Measurements from ENCODE around the gene NOXO1. TPM values are rescaled to one million over a fixed set of nuclear protein-coding genes. Genes with fewer than 3 reads are reported as not detected.

The NOXO1 gene
- total and polyA plus RNA-seq, 4 donors, result 0.28 to 7.3 (median 3.2) TPM

DNA sequence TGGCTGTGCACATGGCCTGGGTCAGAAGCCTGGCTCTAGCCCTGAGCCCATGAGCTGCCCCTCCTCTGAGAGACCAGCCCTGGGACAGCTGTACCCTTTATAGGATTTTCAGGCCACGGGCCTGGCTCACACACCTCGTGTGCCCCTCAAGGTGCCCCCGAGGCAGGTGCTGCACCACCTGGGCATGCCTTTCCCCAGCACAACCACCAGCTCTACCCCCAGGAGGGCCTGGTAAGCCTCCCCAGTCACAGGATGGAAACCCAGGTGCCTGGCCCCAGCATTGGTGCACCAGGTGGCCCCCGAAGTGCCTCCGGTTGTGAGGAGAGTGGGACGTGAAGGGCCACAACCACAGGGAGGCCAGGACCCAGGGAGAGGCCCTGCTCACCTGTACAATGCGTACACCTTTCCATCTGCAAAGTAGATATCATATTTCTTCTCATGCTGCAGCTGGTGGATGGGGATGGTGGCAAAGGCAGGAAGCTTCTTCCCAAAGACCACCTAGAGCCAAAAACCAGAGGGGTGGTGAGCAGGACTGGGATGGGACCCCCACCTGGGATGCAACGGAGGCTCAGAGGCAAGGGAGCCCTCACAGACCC, 22.1 kb upstream of the NOXO1 start:
- Histone ChIP-seq H3K9me3 (ENCODE audit: control insufficient read depth in 4 of 4, insufficient read depth in 3 of 4, low read length in 3 of 4) (no peaks in the 10 kb centered on the region), H3K9ac (ENCODE audit: insufficient read depth in 1 of 2, low read length in 2 of 2) (no peak overlapping the region), H3K4me3 (no peak overlapping the region), H3K27ac (ENCODE audit: low read depth in 1 of 2, low read length in 1 of 2) (no peak overlapping the region), H3K4me1 (ENCODE audit: control insufficient read depth in 5 of 5, insufficient read depth in 5 of 5, low read length in 5 of 5) (peaks cover 0 to 40% (median 12%) of the 10 kb centered on the region in 5 donors), H3K27me3 (ENCODE audit: control insufficient read depth in 3 of 3, insufficient read depth in 3 of 3, low read length in 2 of 3) (no peaks in the 10 kb centered on the region), H3K36me3 (ENCODE audit: control insufficient read depth in 4 of 4, insufficient read depth in 4 of 4, low read length in 4 of 4) (peaks cover 3 to 54% (median 23%) of the 10 kb centered on the region in 4 donors)
- no peak for DNase-seq
- TF ChIP-seq, protein P1, sequence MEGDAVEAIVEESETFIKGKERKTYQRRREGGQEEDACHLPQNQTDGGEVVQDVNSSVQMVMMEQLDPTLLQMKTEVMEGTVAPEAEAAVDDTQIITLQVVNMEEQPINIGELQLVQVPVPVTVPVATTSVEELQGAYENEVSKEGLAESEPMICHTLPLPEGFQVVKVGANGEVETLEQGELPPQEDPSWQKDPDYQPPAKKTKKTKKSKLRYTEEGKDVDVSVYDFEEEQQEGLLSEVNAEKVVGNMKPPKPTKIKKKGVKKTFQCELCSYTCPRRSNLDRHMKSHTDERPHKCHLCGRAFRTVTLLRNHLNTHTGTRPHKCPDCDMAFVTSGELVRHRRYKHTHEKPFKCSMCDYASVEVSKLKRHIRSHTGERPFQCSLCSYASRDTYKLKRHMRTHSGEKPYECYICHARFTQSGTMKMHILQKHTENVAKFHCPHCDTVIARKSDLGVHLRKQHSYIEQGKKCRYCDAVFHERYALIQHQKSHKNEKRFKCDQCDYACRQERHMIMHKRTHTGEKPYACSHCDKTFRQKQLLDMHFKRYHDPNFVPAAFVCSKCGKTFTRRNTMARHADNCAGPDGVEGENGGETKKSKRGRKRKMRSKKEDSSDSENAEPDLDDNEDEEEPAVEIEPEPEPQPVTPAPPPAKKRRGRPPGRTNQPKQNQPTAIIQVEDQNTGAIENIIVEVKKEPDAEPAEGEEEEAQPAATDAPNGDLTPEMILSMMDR (IDR thresholded peaks at IDR 0.05; ENCODE audit: control extremely low read depth, extremely low read depth), result no peak
- WGBS, 2 donors, result 84 to 89% methylated on average over 8 of the region's 8 CpGs
- no peak for ATAC-seq (ENCODE audit: insufficient read depth, low FRiP score)

DNA sequence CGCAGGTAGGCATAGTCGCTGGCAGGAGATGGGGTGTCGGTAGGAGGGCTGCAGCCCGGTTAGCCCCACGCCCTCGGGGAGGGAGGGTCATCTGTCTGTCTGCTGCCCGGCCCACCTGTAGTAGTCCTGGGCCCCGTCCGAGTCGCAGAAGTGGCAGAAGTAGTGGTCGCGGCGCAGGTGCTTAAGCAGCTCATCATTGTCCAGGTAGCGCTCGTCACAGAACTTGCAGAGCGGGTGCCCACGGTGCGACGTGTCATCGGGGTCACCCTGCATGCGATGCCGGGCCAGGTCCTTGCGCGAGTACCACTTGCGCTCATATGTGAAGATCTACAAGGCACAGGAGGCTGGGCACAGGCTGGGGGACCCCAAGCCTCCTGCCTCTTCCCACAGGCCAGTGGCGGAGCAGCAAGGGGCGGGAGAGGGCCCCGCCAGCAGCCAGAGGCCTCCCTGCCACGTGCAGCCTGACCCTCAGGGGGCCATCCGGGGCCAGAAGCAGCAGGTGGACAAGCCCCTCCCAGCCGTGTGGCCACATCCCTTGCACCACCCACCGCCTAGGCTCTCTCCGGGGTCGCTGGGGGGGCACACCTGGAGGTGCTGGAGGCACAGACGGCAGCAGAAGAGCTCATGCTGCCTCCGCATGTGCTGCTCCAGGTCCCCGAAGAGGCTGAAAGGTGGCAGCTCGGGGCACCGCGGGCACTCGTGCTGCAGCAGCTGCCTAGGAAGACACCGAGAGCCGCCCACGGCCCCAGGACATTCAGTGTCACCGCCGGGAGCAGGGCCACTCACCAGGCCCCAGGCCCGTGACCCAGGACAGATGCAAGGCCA, 21.3 kb upstream of the NOXO1 start:
- Histone ChIP-seq H3K9me3 (ENCODE audit: control insufficient read depth in 4 of 4, insufficient read depth in 3 of 4, low read length in 3 of 4) (no peaks in the 10 kb centered on the region), H3K4me3 (no peak overlapping the region), H3K4me1 (ENCODE audit: control insufficient read depth in 5 of 5, insufficient read depth in 5 of 5, low read length in 5 of 5) (peaks cover 0 to 33% (median 6%) of the 10 kb centered on the region in 5 donors), H3K9ac (ENCODE audit: insufficient read depth in 1 of 2, low read length in 2 of 2) (no peak overlapping the region), H3K27me3 (ENCODE audit: control insufficient read depth in 3 of 3, insufficient read depth in 3 of 3, low read length in 2 of 3) (no peaks in the 10 kb centered on the region), H3K36me3 (ENCODE audit: control insufficient read depth in 4 of 4, insufficient read depth in 4 of 4, low read length in 4 of 4) (peaks cover 1 to 56% (median 26%) of the 10 kb centered on the region in 4 donors), H3K27ac (ENCODE audit: low read depth in 1 of 2, low read length in 1 of 2) (no peak overlapping the region)
- WGBS, 2 donors, result 93 to 94% methylated on average over 47 of the region's 47 CpGs
- ATAC-seq (ENCODE audit: insufficient read depth, low FRiP score) (no peak), DNase-seq (no peak)
- TF ChIP-seq, protein P1 (IDR thresholded peaks at IDR 0.05; ENCODE audit: control extremely low read depth, extremely low read depth), result no peak

DNA sequence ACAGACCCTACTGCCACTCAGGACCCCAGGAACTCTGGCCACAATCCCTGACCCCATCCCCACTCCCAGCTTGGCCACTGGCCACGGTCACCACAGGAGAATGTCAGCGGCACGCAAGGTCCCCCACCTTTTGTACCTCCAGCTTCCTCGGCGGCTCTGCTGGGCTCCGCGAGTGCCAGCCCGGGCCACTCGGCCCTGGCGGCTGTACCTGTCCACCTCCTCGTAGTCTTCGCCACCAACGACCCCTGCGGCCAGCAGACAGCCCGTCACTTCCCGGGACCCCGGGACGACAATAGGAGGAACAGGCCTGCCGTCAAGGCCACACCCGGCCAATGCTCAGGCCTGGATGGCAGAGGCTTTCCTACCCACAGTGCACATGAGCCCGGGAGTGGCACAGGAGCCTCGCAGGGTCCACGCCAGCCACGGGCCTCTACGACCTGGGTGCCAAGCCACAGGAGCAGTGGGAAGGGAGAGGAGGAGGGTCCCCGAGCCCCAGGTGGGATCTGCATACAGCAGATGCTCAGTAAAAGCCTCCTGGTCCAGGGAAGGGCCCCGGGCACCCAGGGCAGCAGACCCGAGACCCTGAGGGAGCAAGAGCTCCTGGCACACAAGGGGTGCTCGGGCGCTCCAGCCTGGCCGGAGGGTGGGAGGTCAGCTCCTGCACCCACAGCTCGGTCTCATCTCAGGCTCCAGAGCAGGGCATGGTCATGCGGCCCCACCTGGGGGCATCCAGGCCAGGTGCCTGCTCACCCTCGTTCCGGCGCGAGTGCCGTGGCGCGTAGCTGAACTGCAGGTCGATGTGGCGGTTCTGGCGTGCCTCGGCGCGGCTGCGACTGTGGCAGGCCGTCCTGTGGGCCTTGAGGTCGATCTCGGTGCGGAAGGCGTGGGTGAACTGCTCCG, 20.4 kb upstream of the NOXO1 start:
- no peak overlapping the region for H3K4me3 ChIP-seq
- H3K36me3 ChIP-seq (ENCODE audit: control insufficient read depth in 4 of 4, insufficient read depth in 4 of 4, low read length in 4 of 4), result peaks cover 0 to 58% (median 26%) of the 10 kb centered on the region in 4 donors
- TF ChIP-seq, protein P1 (IDR thresholded peaks at IDR 0.05; ENCODE audit: control extremely low read depth, extremely low read depth), result no peak
- H3K27ac ChIP-seq (ENCODE audit: low read depth in 1 of 2, low read length in 1 of 2), result no peak overlapping the region
- WGBS, 2 donors, result 96% methylated on average over 51 to 53 of the region's 53 CpGs
- H3K9me3 ChIP-seq (ENCODE audit: control insufficient read depth in 4 of 4, insufficient read depth in 3 of 4, low read length in 3 of 4), result no peaks in the 10 kb centered on the region
- peaks cover 0 to 24% (median 6%) of the 10 kb centered on the region in 5 donors for H3K4me1 ChIP-seq (ENCODE audit: control insufficient read depth in 5 of 5, insufficient read depth in 5 of 5, low read length in 5 of 5)
- no peak for ATAC-seq (ENCODE audit: insufficient read depth, low FRiP score)
- H3K9ac ChIP-seq (ENCODE audit: insufficient read depth in 1 of 2, low read length in 2 of 2), result no peak overlapping the region
- no peaks in the 10 kb centered on the region for H3K27me3 ChIP-seq (ENCODE audit: control insufficient read depth in 3 of 3, insufficient read depth in 3 of 3, low read length in 2 of 3)
- DNase-seq, result no peak

All from lung (tissue), 12 donors.